ENCODE data around the gene CCR7.

DNA sequence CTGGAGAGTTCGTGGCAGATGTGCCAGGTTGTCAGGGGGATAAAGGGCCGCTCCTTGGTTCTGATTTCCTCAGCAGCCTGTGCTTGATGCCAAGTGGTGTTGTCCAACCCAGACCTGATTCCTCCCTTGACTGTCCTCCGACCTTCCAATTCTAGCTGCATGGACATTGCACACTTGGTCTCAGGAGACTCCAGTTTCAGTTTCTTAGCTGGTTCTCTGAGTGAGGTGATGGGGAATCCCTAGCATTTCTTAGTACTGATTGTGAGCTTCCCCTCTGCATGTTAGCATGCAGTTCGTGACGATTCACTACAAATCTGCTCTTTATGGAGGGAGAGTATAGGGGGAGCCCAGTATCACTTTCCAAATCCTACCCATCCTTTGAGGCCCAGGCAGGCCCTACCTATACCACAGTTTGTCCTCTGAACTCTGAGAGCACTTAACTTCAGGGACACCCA lies 12.4 kb upstream of the CCR7 start:
- TF ChIP-seq, protein P1, sequence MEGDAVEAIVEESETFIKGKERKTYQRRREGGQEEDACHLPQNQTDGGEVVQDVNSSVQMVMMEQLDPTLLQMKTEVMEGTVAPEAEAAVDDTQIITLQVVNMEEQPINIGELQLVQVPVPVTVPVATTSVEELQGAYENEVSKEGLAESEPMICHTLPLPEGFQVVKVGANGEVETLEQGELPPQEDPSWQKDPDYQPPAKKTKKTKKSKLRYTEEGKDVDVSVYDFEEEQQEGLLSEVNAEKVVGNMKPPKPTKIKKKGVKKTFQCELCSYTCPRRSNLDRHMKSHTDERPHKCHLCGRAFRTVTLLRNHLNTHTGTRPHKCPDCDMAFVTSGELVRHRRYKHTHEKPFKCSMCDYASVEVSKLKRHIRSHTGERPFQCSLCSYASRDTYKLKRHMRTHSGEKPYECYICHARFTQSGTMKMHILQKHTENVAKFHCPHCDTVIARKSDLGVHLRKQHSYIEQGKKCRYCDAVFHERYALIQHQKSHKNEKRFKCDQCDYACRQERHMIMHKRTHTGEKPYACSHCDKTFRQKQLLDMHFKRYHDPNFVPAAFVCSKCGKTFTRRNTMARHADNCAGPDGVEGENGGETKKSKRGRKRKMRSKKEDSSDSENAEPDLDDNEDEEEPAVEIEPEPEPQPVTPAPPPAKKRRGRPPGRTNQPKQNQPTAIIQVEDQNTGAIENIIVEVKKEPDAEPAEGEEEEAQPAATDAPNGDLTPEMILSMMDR (IDR thresholded peaks at IDR 0.05), result no peak
- TF ChIP-seq SP1 (CRISPR knock-in tag; conservative IDR thresholded peaks at IDR 0.05) (no peak), SMAD3 (CRISPR knock-in tag; IDR thresholded peaks at IDR 0.05; ENCODE audit: borderline replicate concordance) (no peak), RELA (CRISPR knock-in tag; IDR thresholded peaks at IDR 0.05; ENCODE audit: borderline replicate concordance) (no peak), PRDM15 (CRISPR knock-in tag; IDR thresholded peaks at IDR 0.05) (no peak), RORB (CRISPR knock-in tag; IDR thresholded peaks at IDR 0.05) (no peak)
- TF ChIP-seq, protein P2, sequence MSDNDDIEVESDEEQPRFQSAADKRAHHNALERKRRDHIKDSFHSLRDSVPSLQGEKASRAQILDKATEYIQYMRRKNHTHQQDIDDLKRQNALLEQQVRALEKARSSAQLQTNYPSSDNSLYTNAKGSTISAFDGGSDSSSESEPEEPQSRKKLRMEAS (CRISPR knock-in tag; IDR thresholded peaks at IDR 0.05), result no peak
- TF ChIP-seq, protein P3, sequence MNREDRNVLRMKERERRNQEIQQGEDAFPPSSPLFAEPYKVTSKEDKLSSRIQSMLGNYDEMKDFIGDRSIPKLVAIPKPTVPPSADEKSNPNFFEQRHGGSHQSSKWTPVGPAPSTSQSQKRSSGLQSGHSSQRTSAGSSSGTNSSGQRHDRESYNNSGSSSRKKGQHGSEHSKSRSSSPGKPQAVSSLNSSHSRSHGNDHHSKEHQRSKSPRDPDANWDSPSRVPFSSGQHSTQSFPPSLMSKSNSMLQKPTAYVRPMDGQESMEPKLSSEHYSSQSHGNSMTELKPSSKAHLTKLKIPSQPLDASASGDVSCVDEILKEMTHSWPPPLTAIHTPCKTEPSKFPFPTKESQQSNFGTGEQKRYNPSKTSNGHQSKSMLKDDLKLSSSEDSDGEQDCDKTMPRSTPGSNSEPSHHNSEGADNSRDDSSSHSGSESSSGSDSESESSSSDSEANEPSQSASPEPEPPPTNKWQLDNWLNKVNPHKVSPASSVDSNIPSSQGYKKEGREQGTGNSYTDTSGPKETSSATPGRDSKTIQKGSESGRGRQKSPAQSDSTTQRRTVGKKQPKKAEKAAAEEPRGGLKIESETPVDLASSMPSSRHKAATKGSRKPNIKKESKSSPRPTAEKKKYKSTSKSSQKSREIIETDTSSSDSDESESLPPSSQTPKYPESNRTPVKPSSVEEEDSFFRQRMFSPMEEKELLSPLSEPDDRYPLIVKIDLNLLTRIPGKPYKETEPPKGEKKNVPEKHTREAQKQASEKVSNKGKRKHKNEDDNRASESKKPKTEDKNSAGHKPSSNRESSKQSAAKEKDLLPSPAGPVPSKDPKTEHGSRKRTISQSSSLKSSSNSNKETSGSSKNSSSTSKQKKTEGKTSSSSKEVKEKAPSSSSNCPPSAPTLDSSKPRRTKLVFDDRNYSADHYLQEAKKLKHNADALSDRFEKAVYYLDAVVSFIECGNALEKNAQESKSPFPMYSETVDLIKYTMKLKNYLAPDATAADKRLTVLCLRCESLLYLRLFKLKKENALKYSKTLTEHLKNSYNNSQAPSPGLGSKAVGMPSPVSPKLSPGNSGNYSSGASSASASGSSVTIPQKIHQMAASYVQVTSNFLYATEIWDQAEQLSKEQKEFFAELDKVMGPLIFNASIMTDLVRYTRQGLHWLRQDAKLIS (CRISPR knock-in tag; IDR thresholded peaks at IDR 0.05; ENCODE audit: borderline replicate concordance), result no peak
